Uterus (tissue), 4 donors: ENCODE results near the gene DNAJB5. TPM values are rescaled to one million over a fixed set of nuclear protein-coding genes. Genes with fewer than 3 reads are reported as not detected.
"Not testable (repeated sequence)": the region's sequence is repeated elsewhere in the genome, so short reads cannot be mapped to it uniquely, and the experiment has no call there.

ENCODE experiments used
- DNase-seq, 2 donors: peaks; one replicate each; pipeline ENCODE4 v3.0.0-alpha.2; 2019 to 2020
- H3K27ac ChIP-seq, 2 donors: fragments of 200-600 bp; sonication (generic); 1 replicate in 1 of 2; 2 replicates in 1 of 2; pipeline ENCODE4 v1.5.1; 2016 to 2018
- H3K27me3 ChIP-seq, 2 donors: fragments of 200-600 bp; sonication (generic); one replicate each; pipeline ENCODE4 v1.5.1; 2018 to 2019; ENCODE audit warnings: control low read depth in 1 of 2
- H3K36me3 ChIP-seq, 2 donors: fragments of 200-600 bp; sonication (generic); one replicate each; pipeline ENCODE4 v1.5.1; 2019; ENCODE audit warnings: control low read depth in 1 of 2
- H3K4me1 ChIP-seq, 2 donors: fragments of 200-600 bp; sonication (generic); one replicate each; pipeline ENCODE4 v1.5.1; 2018 to 2019; ENCODE audit warnings: control low read depth in 1 of 2
- H3K4me3 ChIP-seq, 2 donors: fragments of 200-600 bp; sonication (generic); 1 replicate in 1 of 2; 2 replicates in 1 of 2; pipeline ENCODE4 v1.5.1; 2018 to 2019; ENCODE audit warnings: mild to moderate bottlenecking in 1 of 2
- H3K9me3 ChIP-seq, 2 donors: fragments of 200-600 bp; sonication (generic); one replicate each; pipeline ENCODE4 v1.5.1; 2019; ENCODE audit warnings: control low read depth in 1 of 2
- POLR2A ChIP-seq, 2 donors: fragments of 450-650 bp; IDR thresholded peaks; one replicate each; pipeline ENCODE4 v1.6.1; 2016; ENCODE audit warnings: antibody characterized with exemption in 2 of 2, mild to moderate bottlenecking in 1 of 2, moderate library complexity in 1 of 2
- intact Hi-C: fragments of 100-400 bp; cut with DNase I; formaldehyde crosslinking; loops from one replicate; pipeline ENCODE4 v1.15.1; 2023; ENCODE audit warnings: low total_unique reads
- total RNA-seq, 4 donors: library from RNA; depleted of rRNA in 3 of 4; stranded (reverse); fragments of >200 nt in 3 of 4; gene quantifications; one replicate each; pipeline versions ENCODE4 v1.1.0 to v1.2.4, GENCODE V29; 2014 to 2023
- TF ChIP-seq, protein P1 (sequence below), 4 experiments: fragments of 200-600 bp in 2 of 4; fragments of 450-650 bp in 2 of 4; sonication (generic) in 2 of 4; IDR thresholded peaks; one replicate each; pipeline ENCODE4 v1.5.1; 2016 to 2019; ENCODE audit warnings: antibody characterized with exemption in 4 of 4, mild to moderate bottlenecking in 2 of 4, moderate library complexity in 1 of 4
- donor health status: DM: yes; HTN: yes; CAD: no.

The DNAJB5 gene
- total RNA-seq, 4 donors from 2014 or later, result 9.7 to 45.0 (median 25.1) TPM

DNA sequence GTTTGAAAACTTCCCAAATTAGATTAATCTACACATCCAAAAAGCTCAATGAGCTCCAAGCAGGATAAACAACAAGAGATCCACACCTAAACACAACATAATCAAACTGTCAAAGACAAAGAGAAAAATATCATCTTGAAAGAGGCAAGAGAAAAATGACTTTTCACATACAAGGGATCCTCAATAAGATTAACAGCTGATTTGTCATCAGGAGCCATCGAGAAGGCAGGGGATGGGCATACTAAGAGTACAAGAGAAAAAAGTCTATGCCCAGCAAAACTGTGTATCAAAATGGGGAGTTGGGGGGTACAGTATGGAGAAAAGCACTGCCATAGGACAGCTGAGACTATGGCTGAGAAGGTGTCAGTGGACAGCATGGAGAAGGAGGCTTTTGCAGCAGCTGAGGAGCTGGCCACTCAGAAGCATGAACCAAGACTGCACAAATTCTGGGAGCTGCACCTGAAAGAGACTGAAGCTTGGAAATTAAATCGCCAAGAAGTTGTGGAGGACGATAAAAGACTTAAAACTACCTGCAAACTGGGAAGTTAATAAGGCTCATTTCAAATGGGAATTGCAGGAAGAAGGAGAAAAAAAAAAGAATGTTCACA lies 20.9 kb downstream of the DNAJB5 start:
- Histone ChIP-seq H3K27ac (no peak overlapping the region), H3K4me1 (no peaks in the 10 kb centered on the region), H3K27me3 (no peaks in the 10 kb centered on the region), H3K9me3 (peaks cover 0 to 9% of the 10 kb centered on the region in 2 donors), H3K36me3 (no peaks in the 10 kb centered on the region), H3K4me3 (no peak overlapping the region)
- DNase-seq, result no peak
- TF ChIP-seq, protein P1, sequence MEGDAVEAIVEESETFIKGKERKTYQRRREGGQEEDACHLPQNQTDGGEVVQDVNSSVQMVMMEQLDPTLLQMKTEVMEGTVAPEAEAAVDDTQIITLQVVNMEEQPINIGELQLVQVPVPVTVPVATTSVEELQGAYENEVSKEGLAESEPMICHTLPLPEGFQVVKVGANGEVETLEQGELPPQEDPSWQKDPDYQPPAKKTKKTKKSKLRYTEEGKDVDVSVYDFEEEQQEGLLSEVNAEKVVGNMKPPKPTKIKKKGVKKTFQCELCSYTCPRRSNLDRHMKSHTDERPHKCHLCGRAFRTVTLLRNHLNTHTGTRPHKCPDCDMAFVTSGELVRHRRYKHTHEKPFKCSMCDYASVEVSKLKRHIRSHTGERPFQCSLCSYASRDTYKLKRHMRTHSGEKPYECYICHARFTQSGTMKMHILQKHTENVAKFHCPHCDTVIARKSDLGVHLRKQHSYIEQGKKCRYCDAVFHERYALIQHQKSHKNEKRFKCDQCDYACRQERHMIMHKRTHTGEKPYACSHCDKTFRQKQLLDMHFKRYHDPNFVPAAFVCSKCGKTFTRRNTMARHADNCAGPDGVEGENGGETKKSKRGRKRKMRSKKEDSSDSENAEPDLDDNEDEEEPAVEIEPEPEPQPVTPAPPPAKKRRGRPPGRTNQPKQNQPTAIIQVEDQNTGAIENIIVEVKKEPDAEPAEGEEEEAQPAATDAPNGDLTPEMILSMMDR (IDR thresholded peaks at IDR 0.05), result no peak
- no peak for TF ChIP-seq POLR2A (IDR thresholded peaks at IDR 0.05)
- intact Hi-C loops, result no loop called here

DNA sequence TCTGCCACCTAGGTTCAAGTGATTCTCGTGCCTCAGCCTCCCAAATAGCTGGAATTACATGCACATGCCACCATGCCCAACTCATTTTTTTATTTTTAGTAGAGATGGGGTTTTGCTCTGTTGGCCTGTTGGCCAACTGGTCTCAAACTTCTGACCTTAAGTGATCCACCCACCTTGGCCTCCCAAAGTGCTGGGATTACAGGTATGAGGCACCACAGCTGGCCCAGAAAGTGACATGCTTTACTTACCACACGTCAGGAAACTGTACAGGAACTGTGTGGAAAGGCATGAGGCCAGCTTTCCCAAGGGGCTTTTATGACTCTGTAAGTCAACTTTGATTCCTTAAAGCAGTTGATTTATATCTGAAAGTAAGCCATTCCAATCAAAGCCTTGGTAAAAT lies 25.0 kb downstream of the DNAJB5 start:
- intact Hi-C loops, result no loop called here
- Histone ChIP-seq H3K27me3 (no peaks in the 10 kb centered on the region), H3K9me3 (peaks cover 0 to 9% of the 10 kb centered on the region in 2 donors), H3K27ac (no peak overlapping the region), H3K4me3 (no peak overlapping the region), H3K36me3 (no peaks in the 10 kb centered on the region), H3K4me1 (no peaks in the 10 kb centered on the region)
- TF ChIP-seq, protein P1 (IDR thresholded peaks at IDR 0.05), result no peak
- TF ChIP-seq POLR2A (IDR thresholded peaks at IDR 0.05), result no peak
- no peak for DNase-seq

DNA sequence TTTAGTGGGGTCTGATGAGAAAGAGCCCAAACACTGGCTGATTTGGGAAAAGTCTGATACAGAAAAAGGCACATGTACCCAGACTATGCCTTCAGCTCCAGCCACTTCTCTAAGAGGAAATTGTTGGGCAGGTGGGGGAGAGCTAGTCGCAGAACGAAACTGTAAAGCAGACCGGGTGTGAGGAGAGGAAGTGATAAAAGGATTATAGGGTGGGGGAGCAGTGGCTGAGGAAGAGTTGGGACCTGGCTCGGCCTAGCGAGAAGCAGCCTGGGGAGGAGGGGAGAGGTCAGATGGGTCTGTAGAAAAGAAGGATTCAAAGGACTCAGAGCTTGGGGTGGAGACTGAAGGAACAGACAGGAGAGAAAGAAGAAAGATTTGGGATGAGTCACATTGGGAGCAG lies 33.9 kb downstream of the DNAJB5 start:
- H3K27me3 ChIP-seq, H3K9me3 ChIP-seq, H3K36me3 ChIP-seq, intact Hi-C loops, DNase-seq, H3K27ac ChIP-seq, H3K4me3 ChIP-seq, H3K4me1 ChIP-seq: not testable (repeated sequence)

DNA sequence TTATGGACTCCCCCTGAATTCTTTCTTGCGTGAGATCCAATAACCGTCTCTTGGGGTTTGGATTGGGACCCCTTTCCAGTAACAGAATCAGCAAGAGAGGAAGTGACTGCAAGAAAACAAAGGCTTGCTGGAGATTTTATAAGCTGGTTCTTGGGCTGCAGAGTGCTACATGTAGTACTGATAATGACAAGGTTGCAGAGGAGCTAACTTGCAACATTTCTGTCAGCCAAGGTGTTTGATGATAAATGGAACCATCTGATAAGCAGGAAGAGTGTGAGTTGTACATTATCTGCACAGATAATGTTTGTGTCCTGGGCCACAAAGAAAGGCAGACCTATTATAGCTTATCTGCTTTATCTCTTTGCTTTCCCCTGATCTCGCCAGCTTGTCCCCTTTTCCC lies 37.1 kb downstream of the DNAJB5 start:
- Histone ChIP-seq H3K36me3 (no peaks in the 10 kb centered on the region), H3K27me3 (no peaks in the 10 kb centered on the region), H3K4me1 (peaks cover 7 to 8% of the 10 kb centered on the region in 2 donors), H3K9me3 (no peaks in the 10 kb centered on the region), H3K27ac (peak overlapping the region; percentile 74 to 75), H3K4me3 (no peak overlapping the region)
- TF ChIP-seq POLR2A (IDR thresholded peaks at IDR 0.05), result no peak
- TF ChIP-seq, protein P1 (IDR thresholded peaks at IDR 0.05), result no peak
- intact Hi-C loops, result no loop called here
- no peak for DNase-seq

DNA sequence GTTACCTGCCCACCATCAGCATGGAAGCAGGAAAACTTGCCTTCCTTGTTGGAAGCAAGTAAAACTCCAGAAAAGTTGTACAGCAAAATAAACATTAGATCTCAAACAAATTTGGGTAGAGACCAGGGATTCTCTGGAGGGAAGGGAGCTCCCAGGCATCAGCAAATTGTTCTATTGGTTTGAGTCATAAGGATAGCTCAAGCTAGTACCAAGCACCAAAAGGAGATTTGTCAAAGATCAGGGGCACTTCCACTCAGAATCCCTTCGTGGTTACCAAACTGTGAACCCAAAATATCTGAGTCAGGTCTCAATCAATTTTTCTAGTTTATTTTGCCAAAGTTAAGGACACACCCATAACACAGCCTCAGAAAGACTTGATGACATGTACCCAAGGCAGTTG lies 37.8 kb downstream of the DNAJB5 start:
- no peak overlapping the region for H3K4me3 ChIP-seq
- H3K27ac ChIP-seq, result peak overlapping the region; percentile 74 to 75
- H3K9me3 ChIP-seq, result no peaks in the 10 kb centered on the region
- H3K36me3 ChIP-seq, result no peaks in the 10 kb centered on the region
- H3K4me1 ChIP-seq, result peaks cover 7 to 8% of the 10 kb centered on the region in 2 donors
- TF ChIP-seq POLR2A (IDR thresholded peaks at IDR 0.05), result no peak
- TF ChIP-seq, protein P1 (IDR thresholded peaks at IDR 0.05), result no peak
- intact Hi-C loops, result no loop called here
- DNase-seq, result no peak
- H3K27me3 ChIP-seq, result no peaks in the 10 kb centered on the region

DNA sequence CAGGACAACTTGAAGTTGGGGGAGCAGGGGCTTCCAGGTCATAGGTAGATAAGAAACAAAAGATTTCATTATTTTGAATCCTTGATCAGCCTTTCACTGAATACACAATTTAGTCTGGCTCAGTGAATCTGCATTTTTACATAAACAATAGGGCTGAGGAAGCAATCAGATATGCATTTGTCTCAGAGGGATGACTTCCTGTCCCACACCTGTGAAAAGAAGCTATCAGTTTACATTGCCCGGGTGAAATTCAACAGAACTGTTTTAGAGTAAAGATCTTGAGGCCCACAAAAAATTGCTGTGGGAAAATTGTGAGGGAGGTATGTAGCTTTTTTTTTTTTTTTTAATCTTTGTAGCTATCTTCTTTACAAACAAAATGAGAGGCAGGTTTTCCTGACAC lies 38.3 kb downstream of the DNAJB5 start:
- Histone ChIP-seq H3K27me3 (no peaks in the 10 kb centered on the region), H3K9me3 (no peaks in the 10 kb centered on the region), H3K4me3 (no peak overlapping the region), H3K4me1 (peaks cover 7 to 8% of the 10 kb centered on the region in 2 donors), H3K36me3 (no peaks in the 10 kb centered on the region), H3K27ac (no peak overlapping the region)
- intact Hi-C loops, result no loop called here
- no peak for DNase-seq
- TF ChIP-seq, protein P1 (IDR thresholded peaks at IDR 0.05), result no peak
- TF ChIP-seq POLR2A (IDR thresholded peaks at IDR 0.05), result no peak
